CD14-positive monocyte (primary cell): ENCODE results near the gene SLC2A4RG. TPM values are rescaled to one million over a fixed set of nuclear protein-coding genes. Genes with fewer than 3 reads are reported as not detected.

ENCODE experiments used
- DNase-seq, 3 donors: peaks; one replicate each; pipeline ENCODE4 v3.0.0-alpha.2; 2011 to 2022
- H2AFZ ChIP-seq: 2 replicates; pipeline ENCODE4 v1.6.0; 2012; ENCODE audit warnings: mild to moderate bottlenecking, low read depth, low read length, inconsistent platforms; ENCODE audit not compliant: insufficient read depth, poor library complexity, severe bottlenecking
- H3K27ac ChIP-seq, 2 donors: 1 replicate in 1 of 2; 2 replicates in 1 of 2; pipeline ENCODE4 v1.5.1; 2012 to 2013; ENCODE audit warnings: low read length in 2 of 2, control low read depth in 1 of 2, inconsistent platforms in 1 of 2, low read depth in 1 of 2, mild to moderate bottlenecking in 1 of 2
- H3K27me3 ChIP-seq, 2 donors: one replicate each; pipeline versions ENCODE4 v1.6.0 to v1.6.1; 2011 to 2013; ENCODE audit warnings: low read length in 2 of 2; ENCODE audit not compliant: control insufficient read depth in 2 of 2, insufficient read depth in 2 of 2
- H3K36me3 ChIP-seq, 2 donors: replicated peaks in 1 of 2; 1 replicate in 1 of 2; 2 replicates in 1 of 2; pipeline versions ENCODE4 v1.5.1 to v1.6.1; 2012 to 2013; ENCODE audit warnings: low read length in 2 of 2, control low read depth in 1 of 2, inconsistent platforms in 1 of 2, mild to moderate bottlenecking in 1 of 2; ENCODE audit not compliant: insufficient read depth in 2 of 2, control insufficient read depth in 1 of 2
- H3K4me1 ChIP-seq, 2 donors: 1 replicate in 1 of 2; 2 replicates in 1 of 2; pipeline versions ENCODE4 v1.5.1 to v1.6.1; 2012 to 2013; ENCODE audit warnings: low read length in 2 of 2, control low read depth in 1 of 2, inconsistent platforms in 1 of 2, mild to moderate bottlenecking in 1 of 2, moderate library complexity in 1 of 2; ENCODE audit not compliant: insufficient read depth in 2 of 2, control insufficient read depth in 1 of 2
- H3K4me2 ChIP-seq: replicated peaks from 2 replicates; pipeline ENCODE3; 2012; ENCODE audit warnings: low read length, moderate library complexity, mild to moderate bottlenecking; ENCODE audit not compliant: poor library complexity, severe bottlenecking; ENCODE audit errors: extremely low read depth
- H3K4me3 ChIP-seq, 3 experiments: fragments of 200-600 bp in 1 of 3; sonication (generic) in 1 of 3; replicated peaks in 1 of 3; 1 replicate in 2 of 3; 2 replicates in 1 of 3; pipeline ENCODE4 v1.5.1; 2011 to 2013; ENCODE audit warnings: low read length in 3 of 3, mild to moderate bottlenecking in 3 of 3, control low read depth in 2 of 3, low read depth in 2 of 3, inconsistent platforms in 1 of 3, moderate library complexity in 1 of 3
- H3K79me2 ChIP-seq: 2 replicates; pipeline ENCODE4 v1.6.0; 2012; ENCODE audit warnings: mild to moderate bottlenecking, control low read depth, inconsistent platforms, low read length, moderate library complexity; ENCODE audit not compliant: insufficient read depth
- H3K9ac ChIP-seq: 2 replicates; pipeline ENCODE4 v1.6.0; 2017; ENCODE audit warnings: low read length, mild to moderate bottlenecking; ENCODE audit not compliant: insufficient read depth, poor library complexity, severe bottlenecking
- H3K9me3 ChIP-seq, 2 donors: replicated peaks in 1 of 2; 1 replicate in 1 of 2; 2 replicates in 1 of 2; pipeline versions ENCODE4 v1.5.1 to v1.6.1; 2012 to 2013; ENCODE audit warnings: low read length in 2 of 2, control low read depth in 1 of 2; ENCODE audit not compliant: control insufficient read depth in 1 of 2, insufficient read depth in 1 of 2
- H4K20me1 ChIP-seq: 2 replicates; pipeline ENCODE4 v1.6.0; 2012; ENCODE audit warnings: mild to moderate bottlenecking, low read length, control low read depth, moderate library complexity; ENCODE audit not compliant: insufficient read depth
- H3K27ac Mint-ChIP-seq, 7 donors: one replicate each; pipeline ENCODE4 v1.8.0; 2020; ENCODE audit warnings: mild to moderate bottlenecking in 7 of 7, mixed read lengths in 7 of 7, moderate library complexity in 6 of 7, inconsistent platforms in 2 of 7
- H3K27me3 Mint-ChIP-seq, 3 donors: one replicate each; pipeline ENCODE4 v1.8.0; 2021 to 2022; ENCODE audit warnings: low read depth in 3 of 3, mild to moderate bottlenecking in 3 of 3, mixed read lengths in 3 of 3, moderate library complexity in 3 of 3, inconsistent platforms in 1 of 3
- H3K36me3 Mint-ChIP-seq, 2 donors: one replicate each; pipeline ENCODE4 v1.8.0; 2020; ENCODE audit warnings: mixed read lengths in 2 of 2, inconsistent platforms in 1 of 2, mild to moderate bottlenecking in 1 of 2
- H3K4me1 Mint-ChIP-seq: one replicate; pipeline ENCODE4 v1.8.0; 2020; ENCODE audit warnings: mild to moderate bottlenecking, mixed read lengths
- H3K4me3 Mint-ChIP-seq, 2 donors: one replicate each; pipeline ENCODE4 v1.8.0; 2020; ENCODE audit warnings: mild to moderate bottlenecking in 2 of 2, mixed read lengths in 2 of 2, moderate library complexity in 1 of 2
- H3K9me3 Mint-ChIP-seq, 7 donors: one replicate each; pipeline ENCODE4 v1.8.0; 2020 to 2022; ENCODE audit warnings: mixed read lengths in 7 of 7, mild to moderate bottlenecking in 6 of 7, moderate library complexity in 6 of 7, inconsistent platforms in 2 of 7
- WGBS: methylation state at CpG from one replicate; pipeline ENCODE4 v1.1.5; 2013; ENCODE audit warnings: missing lambda C conversion rate; ENCODE audit not compliant: insufficient coverage; 5-methylcytosine and 5-hydroxymethylcytosine counted together
- intact Hi-C, 2 donors: fragments of 100-400 bp; cut with micrococcal nuclease; formaldehyde crosslinking; loops; one replicate each; pipeline versions ENCODE4 v1.15.0 to v1.15.1; 2023
- polyA plus RNA-seq, 3 donors: library from polyadenylated mRNA; depleted of rRNA in 1 of 3; unstranded in 2 of 3; stranded (reverse) in 1 of 3; fragments of 300-500 nt in 2 of 3; fragments of >200 nt in 1 of 3; fragmentation: Illumina TruSeq in 2 of 3; gene quantifications; 1 replicate in 2 of 3; 2 replicates in 1 of 3; pipeline ENCODE4 v1.2.3, GENCODE V29; 2012 to 2021
- TF ChIP-seq, protein P1 (sequence below): fragments of 200-600 bp; IDR thresholded peaks from one replicate; pipeline ENCODE4 v1.8.0; 2022; ENCODE audit warnings: antibody characterized with exemption, mild to moderate bottlenecking

The SLC2A4RG gene
- polyA plus RNA-seq, 3 donors = 0.46 to 21.0 (median 1.5) TPM

- Mint-ChIP-seq H3K4me3 (no peak overlapping the region), H3K27ac (peak overlapping the region in 1 of 7 donors; percentile 5), H3K9me3 (no peaks in the 10 kb centered on the region), H3K4me1 (peaks cover 16% of the 10 kb centered on the region), H3K27me3 (peaks cover 2 to 21% (median 3%) of the 10 kb centered on the region in 3 donors), H3K36me3 (peaks cover 5 to 13% of the 10 kb centered on the region in 2 donors)
- Histone ChIP-seq H3K4me1 (peaks cover 16% of the 10 kb centered on the region in 2 donors), H3K4me3 (no peak overlapping the region), H3K4me2 (no peak overlapping the region), H4K20me1 (peaks cover 30% of the 10 kb centered on the region), H3K36me3 (peaks cover 0 to 11% of the 10 kb centered on the region in 2 donors), H3K79me2 (no peaks in the 10 kb centered on the region), H3K9ac (no peak overlapping the region), H2AFZ (no peak overlapping the region), H3K27me3 (peaks cover 0 to 12% of the 10 kb centered on the region in 2 donors), H3K9me3 (no peaks in the 10 kb centered on the region), H3K27ac (no peak overlapping the region)
- TF ChIP-seq, protein P1, sequence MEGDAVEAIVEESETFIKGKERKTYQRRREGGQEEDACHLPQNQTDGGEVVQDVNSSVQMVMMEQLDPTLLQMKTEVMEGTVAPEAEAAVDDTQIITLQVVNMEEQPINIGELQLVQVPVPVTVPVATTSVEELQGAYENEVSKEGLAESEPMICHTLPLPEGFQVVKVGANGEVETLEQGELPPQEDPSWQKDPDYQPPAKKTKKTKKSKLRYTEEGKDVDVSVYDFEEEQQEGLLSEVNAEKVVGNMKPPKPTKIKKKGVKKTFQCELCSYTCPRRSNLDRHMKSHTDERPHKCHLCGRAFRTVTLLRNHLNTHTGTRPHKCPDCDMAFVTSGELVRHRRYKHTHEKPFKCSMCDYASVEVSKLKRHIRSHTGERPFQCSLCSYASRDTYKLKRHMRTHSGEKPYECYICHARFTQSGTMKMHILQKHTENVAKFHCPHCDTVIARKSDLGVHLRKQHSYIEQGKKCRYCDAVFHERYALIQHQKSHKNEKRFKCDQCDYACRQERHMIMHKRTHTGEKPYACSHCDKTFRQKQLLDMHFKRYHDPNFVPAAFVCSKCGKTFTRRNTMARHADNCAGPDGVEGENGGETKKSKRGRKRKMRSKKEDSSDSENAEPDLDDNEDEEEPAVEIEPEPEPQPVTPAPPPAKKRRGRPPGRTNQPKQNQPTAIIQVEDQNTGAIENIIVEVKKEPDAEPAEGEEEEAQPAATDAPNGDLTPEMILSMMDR = no peak
- intact Hi-C loops = no loop called here
- WGBS = 98% methylated on average over 17 of the region's 21 CpGs
- DNase-seq = no peak
Observed at GRCh38 chr20:63693733-63694583, 45.6 kb upstream of the SLC2A4RG start.

DNA sequence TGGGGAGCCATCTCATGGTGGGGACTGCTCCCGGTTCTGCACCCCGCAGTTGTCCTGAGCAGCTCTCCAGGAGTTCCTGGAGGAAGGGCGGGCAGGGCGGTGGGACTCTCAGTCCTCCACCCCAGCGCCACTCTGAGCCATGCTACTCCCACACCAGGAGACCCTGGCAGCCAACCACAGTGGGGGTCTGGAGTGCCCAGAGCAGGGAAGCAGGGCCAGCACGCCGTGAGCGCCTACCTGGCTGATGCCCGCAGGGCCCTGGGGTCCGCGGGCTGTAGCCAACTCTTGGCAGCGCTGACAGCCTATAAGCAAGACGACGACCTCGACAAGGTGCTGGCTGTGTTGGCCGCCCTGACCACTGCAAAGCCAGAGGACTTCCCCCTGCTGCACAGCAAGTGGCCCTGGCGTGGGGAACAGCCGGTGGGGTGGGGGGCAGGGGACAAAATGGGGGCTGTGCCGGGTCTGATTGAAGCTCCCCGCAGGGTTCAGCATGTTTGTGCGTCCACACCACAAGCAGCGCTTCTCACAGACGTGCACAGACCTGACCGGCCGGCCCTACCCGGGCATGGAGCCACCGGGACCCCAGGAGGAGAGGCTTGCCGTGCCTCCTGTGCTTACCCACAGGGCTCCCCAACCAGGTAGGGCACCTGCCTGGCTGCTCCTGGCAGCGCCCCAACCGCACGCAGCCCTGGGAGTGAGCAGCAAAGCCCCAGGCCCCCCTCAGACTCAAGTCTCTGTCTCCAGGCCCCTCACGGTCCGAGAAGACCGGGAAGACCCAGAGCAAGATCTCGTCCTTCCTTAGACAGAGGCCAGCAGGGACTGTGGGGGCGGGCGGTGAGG lies 44.8 kb upstream of the SLC2A4RG start:
- Mint-ChIP-seq H3K27me3 (peaks cover 2 to 21% (median 3%) of the 10 kb centered on the region in 3 donors), H3K36me3 (peaks cover 5 to 13% of the 10 kb centered on the region in 2 donors), H3K27ac (no peak overlapping the region), H3K4me1 (peaks cover 16% of the 10 kb centered on the region), H3K4me3 (no peak overlapping the region), H3K9me3 (no peaks in the 10 kb centered on the region)
- peaks cover 0 to 11% of the 10 kb centered on the region in 2 donors for H3K36me3 ChIP-seq
- H3K9ac ChIP-seq = no peak overlapping the region
- intact Hi-C loops = no loop called here
- TF ChIP-seq, protein P1 = no peak
- peaks cover 16% of the 10 kb centered on the region in 2 donors for H3K4me1 ChIP-seq
- no peak overlapping the region for H3K4me2 ChIP-seq
- WGBS = 99% methylated on average over 33 of the region's 37 CpGs
- H2AFZ ChIP-seq = no peak overlapping the region
- peaks cover 0 to 12% of the 10 kb centered on the region in 2 donors for H3K27me3 ChIP-seq
- no peak overlapping the region for H3K4me3 ChIP-seq
- H4K20me1 ChIP-seq = peaks cover 38% of the 10 kb centered on the region
- H3K27ac ChIP-seq = no peak overlapping the region
- DNase-seq = no peak
- H3K9me3 ChIP-seq = no peaks in the 10 kb centered on the region
- H3K79me2 ChIP-seq = no peaks in the 10 kb centered on the region
